ENCODE measurements around the gene SLC6A15.

- no peak for TF ChIP-seq POLR2A (IDR thresholded peaks at IDR 0.05)
- TF ChIP-seq, protein P1, sequence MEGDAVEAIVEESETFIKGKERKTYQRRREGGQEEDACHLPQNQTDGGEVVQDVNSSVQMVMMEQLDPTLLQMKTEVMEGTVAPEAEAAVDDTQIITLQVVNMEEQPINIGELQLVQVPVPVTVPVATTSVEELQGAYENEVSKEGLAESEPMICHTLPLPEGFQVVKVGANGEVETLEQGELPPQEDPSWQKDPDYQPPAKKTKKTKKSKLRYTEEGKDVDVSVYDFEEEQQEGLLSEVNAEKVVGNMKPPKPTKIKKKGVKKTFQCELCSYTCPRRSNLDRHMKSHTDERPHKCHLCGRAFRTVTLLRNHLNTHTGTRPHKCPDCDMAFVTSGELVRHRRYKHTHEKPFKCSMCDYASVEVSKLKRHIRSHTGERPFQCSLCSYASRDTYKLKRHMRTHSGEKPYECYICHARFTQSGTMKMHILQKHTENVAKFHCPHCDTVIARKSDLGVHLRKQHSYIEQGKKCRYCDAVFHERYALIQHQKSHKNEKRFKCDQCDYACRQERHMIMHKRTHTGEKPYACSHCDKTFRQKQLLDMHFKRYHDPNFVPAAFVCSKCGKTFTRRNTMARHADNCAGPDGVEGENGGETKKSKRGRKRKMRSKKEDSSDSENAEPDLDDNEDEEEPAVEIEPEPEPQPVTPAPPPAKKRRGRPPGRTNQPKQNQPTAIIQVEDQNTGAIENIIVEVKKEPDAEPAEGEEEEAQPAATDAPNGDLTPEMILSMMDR (IDR thresholded peaks at IDR 0.05), result peak; percentile 17 to 66 (median 46)
These were observed 70.1 kb downstream of the SLC6A15 start for GRCh38 chr12:84842406-84843013.

All from esophagus squamous epithelium (tissue), 4 donors.